ENCODE results near the gene ZNF296.

- TF ChIP-seq POLR2A (IDR thresholded peaks at IDR 0.05), result no peak
- TF ChIP-seq, protein P1, sequence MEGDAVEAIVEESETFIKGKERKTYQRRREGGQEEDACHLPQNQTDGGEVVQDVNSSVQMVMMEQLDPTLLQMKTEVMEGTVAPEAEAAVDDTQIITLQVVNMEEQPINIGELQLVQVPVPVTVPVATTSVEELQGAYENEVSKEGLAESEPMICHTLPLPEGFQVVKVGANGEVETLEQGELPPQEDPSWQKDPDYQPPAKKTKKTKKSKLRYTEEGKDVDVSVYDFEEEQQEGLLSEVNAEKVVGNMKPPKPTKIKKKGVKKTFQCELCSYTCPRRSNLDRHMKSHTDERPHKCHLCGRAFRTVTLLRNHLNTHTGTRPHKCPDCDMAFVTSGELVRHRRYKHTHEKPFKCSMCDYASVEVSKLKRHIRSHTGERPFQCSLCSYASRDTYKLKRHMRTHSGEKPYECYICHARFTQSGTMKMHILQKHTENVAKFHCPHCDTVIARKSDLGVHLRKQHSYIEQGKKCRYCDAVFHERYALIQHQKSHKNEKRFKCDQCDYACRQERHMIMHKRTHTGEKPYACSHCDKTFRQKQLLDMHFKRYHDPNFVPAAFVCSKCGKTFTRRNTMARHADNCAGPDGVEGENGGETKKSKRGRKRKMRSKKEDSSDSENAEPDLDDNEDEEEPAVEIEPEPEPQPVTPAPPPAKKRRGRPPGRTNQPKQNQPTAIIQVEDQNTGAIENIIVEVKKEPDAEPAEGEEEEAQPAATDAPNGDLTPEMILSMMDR (IDR thresholded peaks at IDR 0.05), result no peak
These were observed 43.9 kb downstream of the ZNF296 start for GRCh38 chr19:45032421-45032820.

All from breast epithelium (tissue), 3 donors.